Astrocyte (in vitro differentiated cells and primary cell): Measurements from ENCODE around the gene HES1. TPM values are rescaled to one million over a fixed set of nuclear protein-coding genes. Genes with fewer than 3 reads are reported as not detected.

Experiments used
- DNase-seq: peaks from one replicate; pipeline ENCODE4 v3.0.0-alpha.2; 2010; ENCODE audit warnings: low read depth
- FAIRE-seq: peaks from 2 replicates; lab custom pipeline; 2011; peaks lifted over from hg19 to GRCh38; lab: Jason Lieb, UNC
- H2AFZ ChIP-seq: 2 replicates; pipeline ENCODE4 v1.6.0; 2012; ENCODE audit warnings: low read depth, low read length, inconsistent platforms
- H3K27ac ChIP-seq: 2 replicates; pipeline ENCODE4 v1.5.1; 2011; ENCODE audit warnings: low read depth, low read length, inconsistent platforms
- H3K27me3 ChIP-seq: 2 replicates; pipeline ENCODE4 v1.6.0; 2011; ENCODE audit warnings: low read length, inconsistent platforms; ENCODE audit not compliant: insufficient read depth
- H3K36me3 ChIP-seq: 2 replicates; pipeline ENCODE4 v1.5.1; 2011; ENCODE audit warnings: low read length, inconsistent platforms; ENCODE audit not compliant: insufficient read depth
- H3K4me1 ChIP-seq: 2 replicates; pipeline ENCODE4 v1.5.1; 2011; ENCODE audit warnings: low read length, inconsistent platforms; ENCODE audit not compliant: insufficient read depth
- H3K4me2 ChIP-seq: 2 replicates; pipeline ENCODE4 v1.6.0; 2012; ENCODE audit warnings: low read length, inconsistent platforms
- H3K4me3 ChIP-seq: 2 replicates; pipeline ENCODE4 v1.5.1; 2011; ENCODE audit warnings: low read depth, mild to moderate bottlenecking, low read length, inconsistent platforms; ENCODE audit not compliant: insufficient read depth
- H3K79me2 ChIP-seq: 2 replicates; pipeline ENCODE4 v1.6.0; 2012; ENCODE audit warnings: mild to moderate bottlenecking, low read length, inconsistent platforms; ENCODE audit not compliant: insufficient read depth
- H3K9ac ChIP-seq: 2 replicates; pipeline ENCODE4 v1.6.0; 2012; ENCODE audit warnings: mild to moderate bottlenecking, low read length, inconsistent platforms
- H3K9me3 ChIP-seq: 2 replicates; pipeline ENCODE4 v1.5.1; 2012; ENCODE audit warnings: low read depth, mild to moderate bottlenecking, low read length, inconsistent platforms; ENCODE audit not compliant: insufficient read depth
- H4K20me1 ChIP-seq: 2 replicates; pipeline ENCODE4 v1.6.0; 2012; ENCODE audit warnings: low read length, inconsistent platforms; ENCODE audit not compliant: insufficient read depth
- H3K27ac Mint-ChIP-seq: one replicate; pipeline ENCODE4 v1.8.0; 2021; ENCODE audit warnings: mild to moderate bottlenecking, mixed read lengths; ENCODE audit not compliant: unreplicated experiment
- H3K27me3 Mint-ChIP-seq: one replicate; pipeline ENCODE4 v1.8.0; 2021; ENCODE audit warnings: low read depth, mixed read lengths; ENCODE audit not compliant: unreplicated experiment
- H3K36me3 Mint-ChIP-seq: one replicate; pipeline ENCODE4 v1.8.0; 2021; ENCODE audit warnings: low read depth, mixed read lengths; ENCODE audit not compliant: unreplicated experiment
- H3K4me1 Mint-ChIP-seq: one replicate; pipeline ENCODE4 v1.8.0; 2021; ENCODE audit warnings: low read depth, mixed read lengths; ENCODE audit not compliant: unreplicated experiment
- H3K4me3 Mint-ChIP-seq: one replicate; pipeline ENCODE4 v1.8.0; 2021; ENCODE audit warnings: mild to moderate bottlenecking, moderate library complexity, mixed read lengths; ENCODE audit not compliant: unreplicated experiment
- H3K9me3 Mint-ChIP-seq: one replicate; pipeline ENCODE4 v1.8.0; 2021; ENCODE audit warnings: mild to moderate bottlenecking, mixed read lengths; ENCODE audit not compliant: unreplicated experiment
- CTCF ChIP-seq: IDR thresholded peaks from 2 replicates; pipeline ENCODE4 v1.5.1; 2011; ENCODE audit warnings: low read depth, mild to moderate bottlenecking, inconsistent platforms, low read length, moderate library complexity; ENCODE audit not compliant: insufficient read depth
- EZH2 ChIP-seq: IDR thresholded peaks from 2 replicates; pipeline ENCODE4 v1.6.1; 2012; ENCODE audit warnings: mild to moderate bottlenecking, low read length, inconsistent platforms; ENCODE audit not compliant: insufficient read depth
- total RNA-seq: library from RNA; stranded (reverse); gene quantifications from 2 replicates; pipeline ENCODE4 v1.2.1, GENCODE V29; 2021

The HES1 gene
- total RNA-seq, 1 donor from 2014 or later = 46.5 TPM

GRCh38 chr3:194185221-194185620 lies 49.3 kb downstream of the HES1 start:
- Histone ChIP-seq H3K36me3 (no peaks in the 10 kb centered on the region), H3K4me2 (no peak overlapping the region), H3K4me3 (no peak overlapping the region), H3K79me2 (no peaks in the 10 kb centered on the region), H3K9ac (no peak overlapping the region), H2AFZ (no peak overlapping the region), H3K27ac (no peak overlapping the region), H4K20me1 (no peaks in the 10 kb centered on the region), H3K4me1 (no peaks in the 10 kb centered on the region), H3K9me3 (no peaks in the 10 kb centered on the region), H3K27me3 (no peaks in the 10 kb centered on the region)
- TF ChIP-seq EZH2 = no peak
- TF ChIP-seq CTCF = no peak
- FAIRE-seq (no peak), DNase-seq (no peak)
- peaks cover 6% of the 10 kb centered on the region for H3K4me1 Mint-ChIP-seq
- no peak overlapping the region for H3K27ac Mint-ChIP-seq
- no peak overlapping the region for H3K4me3 Mint-ChIP-seq
- H3K9me3 Mint-ChIP-seq = no peaks in the 10 kb centered on the region
- peaks cover 53% of the 10 kb centered on the region for H3K27me3 Mint-ChIP-seq
- no peaks in the 10 kb centered on the region for H3K36me3 Mint-ChIP-seq

GRCh38 chr3:194187233-194187944 lies 51.4 kb downstream of the HES1 start:
- Histone ChIP-seq H3K36me3 (no peaks in the 10 kb centered on the region), H3K27me3 (no peaks in the 10 kb centered on the region), H4K20me1 (no peaks in the 10 kb centered on the region), H3K9ac (no peak overlapping the region), H2AFZ (no peak overlapping the region), H3K27ac (no peak overlapping the region), H3K4me2 (no peak overlapping the region), H3K9me3 (no peaks in the 10 kb centered on the region), H3K4me3 (no peak overlapping the region), H3K4me1 (no peaks in the 10 kb centered on the region), H3K79me2 (no peaks in the 10 kb centered on the region)
- no peak overlapping the region for H3K27ac Mint-ChIP-seq
- no peak overlapping the region for H3K4me3 Mint-ChIP-seq
- peaks cover 6% of the 10 kb centered on the region for H3K4me1 Mint-ChIP-seq
- peaks cover 45% of the 10 kb centered on the region for H3K27me3 Mint-ChIP-seq
- H3K9me3 Mint-ChIP-seq = peaks cover 2% of the 10 kb centered on the region
- DNase-seq = no peak
- TF ChIP-seq EZH2 (no peak), CTCF (no peak)
- H3K36me3 Mint-ChIP-seq = no peaks in the 10 kb centered on the region
- no peak for FAIRE-seq

Other genes with a start within 250 kb of the HES1 start
- gene CPN2, start 215.2 kb downstream of the HES1 start, total RNA-seq = not detected in 2 replicates
- 1.3 and 1.4 TPM in 2 replicates for gene LRRC15, start 233.6 kb downstream of the HES1 start, total RNA-seq